D721Med (cell line): ENCODE results near the gene ANKDD1B.

Source experiments
- DNase-seq: peaks from one replicate; pipeline ENCODE4 v3.0.0; 2011; ENCODE audit warnings: low spot score; ENCODE audit not compliant: insufficient read length
- FAIRE-seq: peaks from 2 replicates; lab custom pipeline; 2011; peaks lifted over from hg19 to GRCh38; lab: Jason Lieb, UNC
- TF ChIP-seq, protein P1 (sequence below): IDR thresholded peaks from 2 replicates; pipeline ENCODE4 v1.5.1; 2012; ENCODE audit warnings: mild to moderate bottlenecking, control low read depth; ENCODE audit not compliant: insufficient read depth; ENCODE audit errors: missing control alignments

The ANKDD1B gene

DNA sequence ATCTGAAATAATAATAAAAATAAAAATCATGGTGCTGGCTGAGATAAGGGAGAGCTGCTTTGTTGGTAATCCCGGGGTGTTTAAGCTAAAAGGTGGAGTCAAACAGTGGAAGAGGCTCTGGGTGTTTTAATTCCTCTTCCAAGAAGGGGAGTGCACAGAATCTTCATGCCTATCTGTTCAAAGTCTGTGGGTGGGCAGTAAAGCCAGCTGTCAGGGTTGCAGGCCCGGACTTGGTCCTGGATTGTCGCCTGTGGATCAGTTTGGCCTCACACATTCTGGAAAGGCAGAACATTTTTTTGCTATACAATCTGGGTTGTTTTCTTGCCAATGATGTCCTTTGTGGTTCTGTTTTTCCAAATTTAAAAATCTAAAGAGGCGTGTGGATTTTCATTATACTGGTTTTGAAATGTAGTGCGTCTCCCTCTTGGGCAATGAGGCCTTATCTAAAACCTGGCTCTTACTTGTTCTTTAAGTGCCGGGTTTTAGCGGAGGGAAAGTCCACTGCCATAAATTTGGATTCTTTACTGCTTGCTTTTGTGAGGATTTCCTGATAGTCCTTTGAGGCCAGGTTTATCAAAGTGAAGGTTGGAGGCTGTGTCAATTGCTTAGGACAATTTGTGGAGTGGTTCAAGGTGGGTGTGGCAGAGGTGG is 5.8 kb downstream of the ANKDD1B start:
- no peak for FAIRE-seq
- TF ChIP-seq, protein P1, sequence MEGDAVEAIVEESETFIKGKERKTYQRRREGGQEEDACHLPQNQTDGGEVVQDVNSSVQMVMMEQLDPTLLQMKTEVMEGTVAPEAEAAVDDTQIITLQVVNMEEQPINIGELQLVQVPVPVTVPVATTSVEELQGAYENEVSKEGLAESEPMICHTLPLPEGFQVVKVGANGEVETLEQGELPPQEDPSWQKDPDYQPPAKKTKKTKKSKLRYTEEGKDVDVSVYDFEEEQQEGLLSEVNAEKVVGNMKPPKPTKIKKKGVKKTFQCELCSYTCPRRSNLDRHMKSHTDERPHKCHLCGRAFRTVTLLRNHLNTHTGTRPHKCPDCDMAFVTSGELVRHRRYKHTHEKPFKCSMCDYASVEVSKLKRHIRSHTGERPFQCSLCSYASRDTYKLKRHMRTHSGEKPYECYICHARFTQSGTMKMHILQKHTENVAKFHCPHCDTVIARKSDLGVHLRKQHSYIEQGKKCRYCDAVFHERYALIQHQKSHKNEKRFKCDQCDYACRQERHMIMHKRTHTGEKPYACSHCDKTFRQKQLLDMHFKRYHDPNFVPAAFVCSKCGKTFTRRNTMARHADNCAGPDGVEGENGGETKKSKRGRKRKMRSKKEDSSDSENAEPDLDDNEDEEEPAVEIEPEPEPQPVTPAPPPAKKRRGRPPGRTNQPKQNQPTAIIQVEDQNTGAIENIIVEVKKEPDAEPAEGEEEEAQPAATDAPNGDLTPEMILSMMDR, result no peak
- DNase-seq, result no peak

DNA sequence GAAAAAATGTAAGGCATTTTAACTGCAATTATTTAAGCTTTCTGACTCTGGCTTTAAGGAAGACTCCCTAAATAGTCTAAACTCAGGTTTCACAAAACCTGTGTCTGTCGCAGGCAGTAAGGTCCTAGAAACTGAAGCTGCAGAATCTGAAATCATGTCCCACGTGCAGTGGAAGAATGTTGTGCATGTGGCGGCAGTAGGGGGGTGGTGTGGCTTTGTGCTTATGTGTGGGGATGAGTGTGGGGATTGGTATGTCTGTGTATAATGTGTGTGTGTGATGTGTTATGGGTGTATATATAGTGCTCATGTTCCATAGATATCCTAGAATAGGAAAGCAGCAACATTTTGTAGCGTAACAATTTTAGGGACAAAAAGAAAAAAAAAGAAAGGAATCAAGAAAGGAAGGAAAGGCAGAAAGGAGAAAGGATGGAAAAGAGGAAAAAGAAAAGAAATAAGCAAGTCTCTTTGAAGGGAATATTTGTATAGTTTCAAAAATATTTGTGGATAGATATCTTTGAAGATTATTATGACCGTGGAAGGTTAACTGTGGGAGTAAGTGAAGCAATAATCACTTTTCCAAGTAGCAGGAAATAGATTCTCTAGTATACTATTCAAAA is 6.6 kb downstream of the ANKDD1B start:
- FAIRE-seq (no peak), DNase-seq (no peak)
- TF ChIP-seq, protein P1, result no peak

DNA sequence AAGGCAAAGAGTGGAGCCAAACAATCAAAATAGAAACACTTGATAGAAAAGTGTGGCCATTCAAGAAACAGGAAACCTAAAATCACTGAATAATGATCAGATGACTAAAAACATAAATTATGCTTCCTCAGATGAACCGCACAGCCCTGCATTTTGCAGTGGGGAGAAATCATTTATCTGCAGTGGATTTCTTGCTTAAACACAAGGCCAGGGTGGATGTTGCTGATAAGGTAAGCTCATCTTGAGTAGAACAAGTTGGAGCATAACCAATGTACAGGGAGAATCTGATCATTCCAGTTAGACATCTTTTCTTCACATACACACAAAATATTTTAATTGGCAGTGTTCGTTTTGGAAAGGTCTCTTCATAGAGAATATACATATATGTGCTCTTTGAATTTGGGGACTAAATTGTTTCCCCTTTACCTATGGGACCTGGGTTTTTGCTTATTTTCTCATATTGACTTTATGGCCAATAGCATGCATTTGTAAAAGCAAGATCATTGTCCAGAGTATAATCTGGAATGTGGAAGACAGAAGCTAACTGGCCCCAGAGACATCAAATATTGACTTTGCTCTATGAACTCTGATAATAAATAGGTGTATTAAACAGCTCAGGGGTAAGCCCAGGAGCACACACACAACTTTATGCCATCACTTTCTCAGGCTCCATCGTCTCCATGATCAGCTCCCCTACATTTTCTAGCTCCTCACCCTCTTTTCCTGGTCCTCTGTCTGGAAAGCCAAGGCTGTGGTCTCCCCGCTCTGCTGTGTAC is 9.1 kb downstream of the ANKDD1B start:
- TF ChIP-seq, protein P1, result no peak
- DNase-seq (no peak), FAIRE-seq (no peak)

DNA sequence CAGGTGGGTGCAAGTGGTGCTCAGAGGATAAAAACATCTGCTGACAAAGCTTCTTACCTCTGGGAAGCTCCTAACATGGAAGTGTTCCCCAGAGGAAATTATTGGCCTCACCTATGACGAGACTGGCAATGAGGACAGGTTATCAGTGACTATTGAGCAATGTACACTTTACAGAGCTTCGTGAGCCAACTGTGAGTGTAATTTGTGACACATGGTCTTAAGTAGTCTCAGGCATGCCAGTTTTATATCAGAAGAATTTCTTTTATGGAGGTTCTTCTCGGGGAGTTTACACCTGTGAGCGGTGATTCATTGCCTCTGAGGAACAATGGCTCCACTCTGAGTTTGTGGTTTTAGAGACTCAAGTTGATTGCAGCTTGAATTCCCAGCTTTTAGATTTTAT is 11.3 kb downstream of the ANKDD1B start:
- TF ChIP-seq, protein P1, result no peak
- FAIRE-seq, result no peak

DNA sequence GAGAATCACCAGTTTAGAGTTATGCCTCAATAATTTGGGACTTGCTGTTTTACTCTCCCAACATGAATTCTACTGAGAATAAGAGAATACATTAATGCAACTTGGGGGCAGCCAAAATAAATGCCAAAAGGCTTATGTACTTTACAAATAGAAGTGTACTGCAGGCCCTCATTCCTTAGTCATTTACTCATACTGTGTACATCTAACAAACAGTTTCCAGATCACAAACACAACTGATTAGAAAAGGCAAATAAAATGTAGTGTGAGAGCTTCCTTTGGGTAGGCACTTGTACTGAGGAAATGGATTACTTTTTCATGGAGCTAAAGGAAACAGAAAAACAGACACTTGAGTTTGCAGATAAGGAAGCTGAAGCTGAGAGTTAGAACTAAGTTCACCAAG is 12.6 kb downstream of the ANKDD1B start:
- DNase-seq, result no peak
- FAIRE-seq, result no peak
- TF ChIP-seq, protein P1, result no peak

More for the DNA sequence above, 11.3 kb downstream of the ANKDD1B start:
- no peak for DNase-seq

DNA sequence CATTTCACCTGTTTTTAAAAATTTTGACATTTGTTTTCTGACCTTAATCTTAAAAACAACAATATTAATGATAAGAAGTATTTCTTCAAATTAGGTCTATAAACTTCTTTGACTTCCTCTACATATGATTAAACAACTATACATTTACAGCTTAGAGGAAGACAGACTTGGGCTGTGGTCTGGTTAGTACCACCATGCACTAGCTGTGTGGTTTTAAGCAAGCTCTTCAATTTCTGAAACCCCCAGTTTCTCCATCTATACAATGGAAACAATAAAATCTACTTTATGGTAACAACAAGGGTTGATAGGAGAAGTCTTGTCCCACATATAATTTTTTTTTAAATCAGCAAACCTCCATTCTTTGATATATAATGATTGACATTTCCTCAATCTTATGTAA is 15.7 kb downstream of the ANKDD1B start:
- DNase-seq (no peak), FAIRE-seq (no peak)
- TF ChIP-seq, protein P1, result no peak
